NCI-H748 (cell line): ENCODE data around the gene PRM1.
"Not testable (repeated sequence)": the region's sequence is repeated elsewhere in the genome, so short reads cannot be mapped to it uniquely, and the experiment has no call there.

Source experiments
- DNase-seq: peaks from one replicate; lab custom pipeline; 2025; ENCODE audit not compliant: unreplicated experiment; lab: John Stamatoyannopoulos, UW

The PRM1 gene

GRCh38 chr16:11314309-11314894, 33.3 kb upstream of the PRM1 start:
- DNase-seq = no peak

- no peak for DNase-seq
These were observed 32.6 kb upstream of the PRM1 start for GRCh38 chr16:11313493-11314308.

DNA sequence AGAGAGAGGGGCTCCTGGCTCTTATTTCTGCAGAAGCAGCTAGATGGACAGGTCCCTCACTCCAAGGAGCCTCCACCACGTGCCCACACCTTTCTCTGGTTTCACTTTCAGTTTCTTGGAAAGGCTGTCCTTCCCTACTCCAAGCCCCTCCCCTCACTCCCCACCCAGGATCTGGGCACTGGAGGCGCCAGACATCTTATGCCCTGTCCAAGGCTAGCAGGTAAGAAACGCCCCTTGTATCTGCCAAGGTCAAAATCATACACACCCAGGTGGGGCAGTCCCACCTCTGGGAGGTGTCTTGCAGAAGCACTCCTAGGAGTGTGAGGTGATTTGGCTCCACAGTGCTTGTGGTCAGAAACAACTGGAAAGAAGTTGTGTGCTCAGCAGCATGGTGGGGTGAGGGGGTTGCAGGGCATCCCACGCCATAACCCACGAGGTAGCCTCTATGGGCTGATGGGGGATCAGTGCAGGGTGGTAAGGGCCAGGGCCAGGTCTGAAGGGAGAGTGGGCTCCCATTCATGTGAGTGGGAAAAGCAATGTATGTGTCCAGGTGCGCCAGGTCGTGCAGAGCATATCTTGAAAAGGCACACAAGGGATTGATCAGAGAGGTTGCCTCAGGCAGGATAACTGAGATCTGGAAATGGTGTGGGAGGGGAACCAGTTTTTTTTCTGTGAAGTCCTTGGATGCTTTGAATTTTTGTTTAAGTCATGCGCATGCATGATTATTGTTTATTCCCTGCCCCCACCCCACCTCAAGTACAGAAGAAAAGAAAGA, 31.8 kb upstream of the PRM1 start:
- DNase-seq = peak; percentile 15

DNA sequence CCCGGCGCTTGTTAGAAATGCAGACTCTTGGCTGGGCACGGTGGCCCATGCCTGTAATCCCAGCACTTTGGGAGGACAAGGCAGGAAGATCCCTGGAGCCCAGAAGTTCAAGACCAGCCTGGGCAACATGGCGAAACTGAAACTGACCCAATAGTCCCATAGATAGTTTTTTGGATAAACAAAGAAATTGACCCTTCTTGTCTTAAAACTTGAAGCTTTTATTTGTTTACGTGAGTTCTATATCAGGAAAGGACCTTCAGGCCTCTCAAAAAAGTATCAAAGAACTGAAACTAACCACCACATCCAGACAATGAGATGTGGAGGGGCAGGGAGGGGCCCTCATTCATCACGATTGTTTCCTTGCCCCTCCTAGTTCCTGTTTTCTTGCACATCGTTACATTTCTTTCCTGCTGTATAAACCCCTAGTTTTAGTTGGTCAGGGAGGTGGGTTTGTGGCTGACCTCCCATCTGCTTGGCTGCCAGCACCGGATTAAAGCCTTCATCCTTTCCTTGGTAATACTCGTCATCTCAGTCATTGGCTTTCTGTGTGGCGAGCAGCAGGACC, 29.9 kb upstream of the PRM1 start:
- DNase-seq = no peak

DNA sequence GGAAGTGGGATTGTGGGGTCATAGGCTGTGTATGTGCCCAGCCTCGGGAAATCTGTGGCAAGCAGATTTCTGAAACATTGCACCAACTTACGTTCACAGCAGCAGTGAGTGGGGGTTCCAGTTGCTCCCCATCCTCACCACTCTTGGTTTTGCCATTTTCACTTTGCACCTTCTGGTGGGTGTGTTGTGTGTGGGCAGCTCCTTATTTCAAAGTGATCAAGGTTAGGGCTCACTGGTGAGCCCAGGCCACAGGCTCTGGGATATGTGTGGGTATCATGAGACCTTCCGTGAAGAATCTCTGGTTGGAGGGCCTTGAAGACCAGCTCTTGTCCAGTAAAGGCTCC, 29.5 kb upstream of the PRM1 start:
- no peak for DNase-seq

GRCh38 chr16:11309895-11310633, 28.9 kb upstream of the PRM1 start:
- peak; percentile 14 for DNase-seq

DNA sequence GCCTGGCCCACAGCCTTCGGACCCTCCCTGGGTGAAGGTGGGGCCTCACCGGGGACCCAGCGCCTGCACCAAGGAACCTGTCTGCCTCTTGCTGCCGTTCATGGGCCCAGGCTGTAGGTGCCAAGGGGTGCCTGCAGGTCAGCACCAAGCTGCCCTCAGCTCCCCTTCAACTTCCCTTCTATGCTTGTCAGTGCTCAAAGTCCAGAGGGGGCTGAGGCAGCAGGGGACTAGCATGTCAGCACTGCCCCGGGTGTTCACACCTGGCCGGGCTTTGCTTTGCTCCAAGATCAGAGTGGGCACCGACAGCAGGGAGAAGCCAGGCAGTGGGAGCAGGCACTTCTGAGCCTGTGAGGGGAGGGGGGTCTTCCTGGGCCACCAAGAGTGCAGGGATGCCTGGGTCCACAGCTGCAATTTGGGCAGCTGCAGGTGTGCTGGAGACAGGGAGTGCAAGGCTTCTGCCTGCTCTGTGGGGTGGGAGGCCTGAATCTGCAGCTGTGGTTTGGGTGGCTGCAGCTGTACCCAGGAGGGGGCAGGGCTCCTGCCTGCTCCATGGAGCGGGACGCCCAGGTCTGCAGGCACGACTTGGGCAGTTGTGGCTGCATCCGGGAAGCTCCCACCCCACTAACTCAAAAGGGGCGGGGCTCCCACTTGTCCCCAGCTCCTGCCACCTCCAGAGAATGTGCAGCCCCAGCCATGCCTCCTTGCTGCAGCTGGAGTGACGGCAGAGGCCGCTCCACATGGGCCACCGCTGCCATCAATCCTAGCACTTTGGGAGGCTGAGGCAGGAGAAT, 27.6 kb upstream of the PRM1 start:
- DNase-seq = no peak

DNA sequence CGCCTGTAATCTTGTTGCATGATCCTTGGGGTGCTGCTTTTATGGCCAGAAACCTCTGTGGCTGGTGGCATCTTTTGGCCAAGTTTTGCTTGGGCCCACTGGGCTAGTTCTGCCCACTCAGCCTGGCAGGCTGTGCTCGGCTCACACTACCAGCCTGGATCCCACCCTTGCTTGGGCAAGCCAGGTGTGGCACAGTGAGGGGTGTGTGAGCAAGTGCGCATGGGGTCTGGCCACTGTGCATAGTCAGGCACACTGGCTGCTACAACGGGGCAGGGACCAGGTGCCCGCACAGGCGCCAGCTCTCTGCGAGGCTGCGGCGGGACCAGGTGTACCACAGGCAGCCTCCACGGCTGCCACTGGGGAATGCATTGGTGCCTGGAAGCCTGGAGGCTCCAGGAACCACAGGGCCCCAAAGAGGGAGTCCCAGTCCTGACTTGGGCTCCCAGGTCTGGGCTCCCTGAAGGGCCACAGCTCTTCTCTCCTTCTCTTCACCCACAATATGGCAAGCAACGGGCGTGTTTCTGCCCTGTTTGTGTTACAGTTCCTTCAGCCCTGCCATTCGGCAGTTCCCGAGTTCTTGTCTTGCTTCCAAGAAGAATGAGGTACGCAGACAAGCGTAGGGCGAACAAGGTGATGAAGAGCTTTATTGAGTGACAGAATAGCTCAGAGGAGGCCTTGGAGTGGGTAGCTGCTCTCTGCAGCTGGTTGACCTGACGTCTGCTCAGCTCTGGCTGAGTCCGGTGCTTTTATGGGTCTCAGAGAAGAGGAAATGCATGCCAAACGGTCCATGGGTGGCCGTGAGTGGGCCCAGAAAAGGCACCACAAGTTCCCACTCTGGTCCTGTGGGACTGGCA, 26.7 kb upstream of the PRM1 start:
- no peak for DNase-seq

GRCh38 chr16:11306997-11307638, 26.0 kb upstream of the PRM1 start:
- DNase-seq = no peak

DNA sequence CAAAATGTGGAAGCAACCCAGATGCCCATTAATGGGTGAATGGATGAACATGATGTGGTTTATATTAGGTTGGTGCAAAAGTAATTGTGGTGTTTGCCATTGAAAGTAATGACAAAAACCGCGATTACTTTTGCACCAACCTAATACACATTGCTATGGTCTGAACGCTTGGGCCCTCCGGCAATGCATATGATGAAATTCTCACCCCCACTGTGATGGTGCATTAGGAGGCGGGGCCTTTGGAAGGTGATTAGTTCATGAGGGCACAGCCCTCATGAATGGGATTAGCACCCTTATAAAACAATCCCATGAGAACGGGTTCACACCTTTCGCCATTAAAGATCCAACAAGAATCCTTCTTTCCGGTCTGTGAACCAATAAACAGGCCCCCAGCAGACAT, 25.3 kb upstream of the PRM1 start:
- no peak for DNase-seq

DNA sequence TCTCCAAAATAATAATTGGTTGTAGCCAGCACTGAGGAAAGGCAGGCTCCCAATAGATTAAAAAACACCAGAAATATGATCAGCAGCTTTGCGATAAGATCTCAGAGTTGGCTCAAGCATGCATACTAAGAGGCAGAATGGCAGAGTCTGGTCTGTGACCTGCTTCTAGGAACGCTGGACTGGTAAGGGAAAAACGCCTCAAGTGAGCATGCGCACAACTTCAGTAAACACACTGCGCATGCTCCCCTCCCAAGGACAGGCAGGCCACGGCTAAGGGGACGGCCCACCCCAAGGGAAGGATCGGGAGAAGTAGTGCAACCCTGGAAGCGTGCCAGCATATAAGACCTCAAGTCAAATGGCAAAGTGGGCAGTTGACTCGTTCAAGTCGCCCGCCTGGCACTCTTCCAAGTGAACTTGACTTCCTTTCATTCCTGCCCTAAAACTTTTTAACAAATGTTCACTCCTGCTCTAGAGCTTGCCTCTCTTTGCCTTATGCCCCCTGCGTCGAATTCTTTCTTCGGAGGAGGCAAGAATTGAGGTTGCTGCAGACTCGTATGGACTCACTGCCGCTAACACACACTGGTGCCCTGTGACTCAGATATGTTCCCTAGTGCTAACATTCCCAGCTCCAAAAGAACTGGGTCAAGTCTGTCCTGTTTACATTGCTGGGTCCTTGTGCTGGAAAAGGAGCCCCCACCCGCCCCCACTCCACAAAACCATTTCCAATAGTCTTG, 22.4 kb upstream of the PRM1 start:
- peak; percentile 26 for DNase-seq

GRCh38 chr16:11302977-11303376, 21.8 kb upstream of the PRM1 start:
- DNase-seq = peak; percentile 67

DNA sequence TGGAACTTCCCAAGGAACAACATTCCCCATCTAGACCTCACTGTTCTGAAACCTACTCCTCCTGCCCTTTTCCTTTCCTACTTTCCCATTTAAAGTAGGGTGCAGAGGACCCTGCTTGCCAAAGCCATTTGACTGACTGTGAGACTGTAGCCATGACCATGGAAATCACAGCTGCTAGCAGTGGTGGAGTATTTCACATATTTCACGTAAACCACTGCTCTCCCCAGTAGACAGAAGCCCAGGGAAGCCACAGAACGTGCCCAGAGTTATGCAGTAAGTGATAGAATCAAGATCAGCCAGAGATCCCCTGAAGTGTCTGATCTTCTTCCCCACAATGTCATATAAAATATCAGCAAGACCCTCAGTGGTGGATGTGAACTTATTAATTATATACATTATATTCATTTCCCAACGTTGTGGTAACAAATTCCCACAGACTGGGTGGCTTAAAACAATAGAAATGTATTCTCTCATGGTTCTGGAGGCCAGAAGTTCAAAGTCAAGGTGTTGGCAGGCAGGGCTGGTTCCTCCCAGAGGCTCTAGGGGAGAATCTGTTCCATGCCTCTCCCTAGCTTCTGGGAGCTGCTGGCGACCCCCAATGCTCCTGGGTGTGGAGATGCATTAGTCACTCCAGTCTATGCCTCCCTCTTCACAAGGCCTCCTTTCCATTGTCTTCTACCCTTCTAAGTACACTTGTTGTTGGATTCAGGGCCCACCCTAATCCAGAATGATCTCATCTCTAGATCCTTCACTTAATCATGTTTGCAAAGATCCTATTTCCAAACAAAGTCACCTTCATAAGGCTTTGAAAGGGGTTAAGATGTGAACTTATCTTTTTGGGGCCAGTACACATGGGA, 20.7 kb upstream of the PRM1 start:
- DNase-seq = no peak

- no peak for DNase-seq
These were observed 19.4 kb upstream of the PRM1 start for GRCh38 chr16:11300560-11300892.

GRCh38 chr16:11299865-11300559, 18.9 kb upstream of the PRM1 start:
- DNase-seq = no peak

DNA sequence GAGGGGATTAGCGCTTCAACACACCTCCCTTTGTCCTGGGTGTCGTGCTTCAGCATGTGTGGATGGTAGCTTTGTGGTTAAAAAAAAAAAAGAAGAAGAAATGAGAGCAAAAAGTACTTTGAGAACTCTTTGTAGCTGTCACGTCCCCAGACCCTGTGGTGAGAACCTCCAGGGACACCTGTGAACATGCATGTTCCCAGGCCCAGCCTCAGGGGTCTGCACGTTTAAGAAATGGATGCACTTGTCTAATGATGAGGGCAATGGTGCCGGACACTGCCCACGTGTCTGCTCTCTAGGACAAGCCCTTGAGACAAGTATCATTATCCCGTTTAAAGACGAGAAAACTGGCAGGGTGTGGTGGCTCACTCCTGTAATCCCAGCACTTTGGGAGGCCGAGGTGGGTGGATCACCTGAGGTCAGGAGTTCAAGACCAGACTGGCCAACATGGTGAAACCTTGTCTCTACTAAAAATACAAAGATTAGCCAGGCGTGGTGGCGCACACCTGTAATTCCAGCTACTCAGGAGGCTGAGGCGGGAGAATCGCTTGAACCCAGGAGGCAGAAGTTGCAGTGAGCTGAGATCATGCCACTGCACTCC, 17.9 kb upstream of the PRM1 start:
- not testable (repeated sequence) for DNase-seq
